GM21423 (cell line): ENCODE measurements around the gene ADGRB2.

ENCODE experiments used
- ATAC-seq: cut with Tn5 transposase; IDR thresholded peaks from one replicate; pipeline ENCODE4 v1.9.1; 2021; ENCODE audit warnings: mild to moderate bottlenecking, moderate library complexity; ENCODE audit not compliant: unreplicated experiment

ADGRB2 gene

DNA sequence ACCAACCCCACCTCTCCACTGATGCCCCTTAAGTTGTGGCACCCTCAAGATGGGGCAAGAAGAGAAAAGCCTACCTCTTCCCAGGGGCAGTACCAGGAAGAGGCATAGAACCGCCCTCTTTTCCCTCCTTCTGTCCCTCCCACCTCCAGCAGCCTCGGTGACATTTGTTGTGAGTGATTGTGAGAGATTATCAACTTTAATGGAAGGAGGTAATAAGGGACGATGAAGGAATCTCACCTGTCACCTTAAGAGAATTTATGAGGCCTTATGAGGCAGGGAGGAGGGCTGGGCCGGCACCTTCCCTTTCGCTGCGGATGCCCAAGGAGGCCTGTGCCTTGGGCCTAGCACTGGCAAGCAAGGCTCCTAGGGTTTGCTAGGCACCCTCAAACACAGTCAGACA lies 1.4 kb upstream of the ADGRB2 start:
- no peak for ATAC-seq

DNA sequence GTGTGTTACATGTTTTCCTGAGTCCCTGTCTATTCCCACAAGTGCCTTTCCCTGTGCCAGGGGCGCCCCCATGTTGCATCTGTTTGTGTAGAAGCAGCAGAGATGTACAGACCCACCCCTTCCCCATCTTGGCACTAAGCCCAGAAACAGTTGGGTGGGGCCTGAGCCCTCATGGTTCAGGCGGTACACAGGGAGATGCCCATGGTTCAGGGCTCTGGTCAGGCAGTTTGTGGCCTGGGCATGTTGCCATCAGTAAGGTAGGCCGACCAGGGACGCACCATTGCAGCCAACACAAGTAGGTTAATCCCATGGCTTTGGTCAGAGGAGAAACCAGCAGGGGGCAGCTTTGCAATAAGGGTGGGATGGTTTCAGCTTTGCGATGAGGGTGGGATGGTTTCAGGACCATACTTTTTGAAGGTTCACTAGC lies 914 bp upstream of the ADGRB2 start:
- ATAC-seq = no peak

DNA sequence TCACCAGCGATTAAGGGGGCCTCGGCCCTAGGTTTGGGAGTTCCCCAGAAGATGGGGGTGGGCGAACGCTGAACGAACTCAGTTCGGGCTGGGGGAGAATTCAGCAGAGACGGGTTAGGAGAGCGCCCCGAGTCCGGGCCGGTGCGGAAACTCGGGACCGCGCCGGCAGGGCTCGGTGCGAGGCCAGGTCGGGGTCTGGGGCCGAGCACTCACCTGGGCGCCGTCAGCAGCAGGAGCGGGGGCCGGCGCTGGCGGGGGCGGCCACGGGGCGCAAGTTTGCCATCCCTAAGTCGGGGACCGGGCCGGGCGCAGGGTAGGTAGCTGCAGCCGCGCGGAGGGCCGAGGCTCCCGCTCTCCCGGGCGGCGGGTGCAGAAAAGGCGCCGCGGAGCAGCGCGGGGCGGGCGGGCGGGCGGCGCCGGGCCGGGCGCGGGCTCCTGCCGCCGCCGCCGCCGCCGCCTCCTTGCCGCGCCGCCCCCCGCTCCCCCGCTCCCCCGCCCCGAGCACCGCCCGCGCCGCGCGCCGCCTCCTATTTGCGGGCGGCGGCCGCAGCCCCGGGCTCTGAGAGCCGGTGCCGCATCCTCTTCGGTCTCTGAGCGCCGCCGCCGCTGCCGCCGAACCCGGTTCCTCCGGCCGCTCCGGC lies 349 bp downstream of the ADGRB2 start:
- no peak for ATAC-seq

DNA sequence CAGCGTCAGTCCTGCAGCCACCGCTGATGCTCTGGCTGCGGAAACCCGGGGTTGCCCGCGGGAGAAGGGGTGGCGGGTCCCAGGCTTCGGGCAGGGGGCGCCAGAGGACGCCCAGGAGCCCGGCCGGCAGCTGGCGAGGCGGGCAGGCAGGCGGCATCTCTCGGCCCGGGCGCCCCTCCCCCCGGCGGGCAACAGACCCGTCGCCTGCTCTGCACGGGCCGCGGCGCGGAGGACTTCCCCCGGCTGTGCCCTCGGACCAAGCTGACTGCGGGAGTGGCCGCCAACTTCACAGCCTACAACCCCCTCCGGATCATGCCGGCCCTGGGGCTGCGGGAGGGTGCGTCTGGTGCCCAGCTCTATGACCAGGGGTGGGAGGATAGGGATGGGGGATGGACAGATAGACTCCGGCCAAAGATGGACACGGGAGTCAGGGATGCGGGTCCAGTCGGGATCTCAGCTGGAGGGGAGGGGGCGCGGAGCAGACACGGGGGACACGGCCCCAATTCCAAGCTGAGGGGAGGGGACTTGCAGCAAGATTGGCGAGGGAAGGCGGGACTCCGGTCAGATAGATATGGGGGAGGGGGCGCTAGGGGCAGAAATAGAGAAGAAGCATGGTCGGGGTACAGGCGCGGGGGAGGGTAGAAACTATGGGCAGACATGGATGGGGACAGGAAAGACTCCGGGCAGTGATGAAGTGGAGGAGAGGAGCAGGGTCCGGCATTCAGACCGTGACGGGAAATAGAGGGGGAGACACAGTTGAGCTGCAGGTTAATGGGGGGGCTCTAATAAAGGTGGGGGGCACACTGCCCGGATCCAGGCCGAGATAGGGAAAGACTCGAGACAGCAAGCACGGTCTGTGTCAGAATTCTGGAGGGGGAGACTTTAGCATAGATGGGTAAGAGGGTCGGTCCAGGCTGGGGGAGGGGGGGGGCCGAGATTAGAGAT lies 1.1 kb downstream of the ADGRB2 start:
- no peak for ATAC-seq

DNA sequence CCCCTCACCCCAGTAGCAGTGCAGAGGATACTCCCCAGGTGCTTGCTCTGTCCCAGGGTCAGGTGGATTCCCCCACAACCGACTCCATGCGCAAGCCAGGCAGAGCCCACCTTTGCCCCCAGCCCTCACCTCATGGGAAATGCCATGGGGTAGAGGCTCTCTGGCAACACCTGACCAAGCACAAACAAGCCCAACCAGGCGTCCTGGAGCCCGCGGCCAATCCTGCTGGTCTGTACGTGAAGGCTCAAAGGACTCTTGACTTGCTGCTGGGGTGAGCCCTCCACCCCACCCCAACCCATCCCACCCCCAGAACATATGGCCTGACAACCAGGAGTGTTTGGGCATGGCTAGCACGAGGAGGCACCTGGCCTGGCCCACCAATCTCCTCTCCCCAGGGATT lies 1.8 kb downstream of the ADGRB2 start:
- ATAC-seq = no peak

DNA sequence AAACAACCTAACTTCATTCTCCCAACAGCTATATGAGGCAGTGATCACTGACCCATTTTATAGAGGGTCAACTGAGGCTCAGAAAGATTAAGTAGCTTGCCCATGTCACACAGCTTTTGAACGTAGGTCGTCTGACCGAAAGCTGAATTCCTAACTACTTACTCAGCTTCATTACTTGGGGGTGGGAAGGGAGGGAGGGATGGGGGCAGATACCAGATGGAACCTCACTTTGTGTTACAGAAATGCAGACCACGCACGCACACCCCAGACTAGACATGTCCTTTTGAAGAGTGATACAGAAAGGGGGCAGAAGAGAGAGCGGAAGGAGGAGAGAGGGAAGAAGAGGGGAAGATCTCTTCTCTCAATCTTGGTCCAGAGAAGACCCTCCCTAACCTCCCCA lies 2.3 kb downstream of the ADGRB2 start:
- no peak for ATAC-seq

DNA sequence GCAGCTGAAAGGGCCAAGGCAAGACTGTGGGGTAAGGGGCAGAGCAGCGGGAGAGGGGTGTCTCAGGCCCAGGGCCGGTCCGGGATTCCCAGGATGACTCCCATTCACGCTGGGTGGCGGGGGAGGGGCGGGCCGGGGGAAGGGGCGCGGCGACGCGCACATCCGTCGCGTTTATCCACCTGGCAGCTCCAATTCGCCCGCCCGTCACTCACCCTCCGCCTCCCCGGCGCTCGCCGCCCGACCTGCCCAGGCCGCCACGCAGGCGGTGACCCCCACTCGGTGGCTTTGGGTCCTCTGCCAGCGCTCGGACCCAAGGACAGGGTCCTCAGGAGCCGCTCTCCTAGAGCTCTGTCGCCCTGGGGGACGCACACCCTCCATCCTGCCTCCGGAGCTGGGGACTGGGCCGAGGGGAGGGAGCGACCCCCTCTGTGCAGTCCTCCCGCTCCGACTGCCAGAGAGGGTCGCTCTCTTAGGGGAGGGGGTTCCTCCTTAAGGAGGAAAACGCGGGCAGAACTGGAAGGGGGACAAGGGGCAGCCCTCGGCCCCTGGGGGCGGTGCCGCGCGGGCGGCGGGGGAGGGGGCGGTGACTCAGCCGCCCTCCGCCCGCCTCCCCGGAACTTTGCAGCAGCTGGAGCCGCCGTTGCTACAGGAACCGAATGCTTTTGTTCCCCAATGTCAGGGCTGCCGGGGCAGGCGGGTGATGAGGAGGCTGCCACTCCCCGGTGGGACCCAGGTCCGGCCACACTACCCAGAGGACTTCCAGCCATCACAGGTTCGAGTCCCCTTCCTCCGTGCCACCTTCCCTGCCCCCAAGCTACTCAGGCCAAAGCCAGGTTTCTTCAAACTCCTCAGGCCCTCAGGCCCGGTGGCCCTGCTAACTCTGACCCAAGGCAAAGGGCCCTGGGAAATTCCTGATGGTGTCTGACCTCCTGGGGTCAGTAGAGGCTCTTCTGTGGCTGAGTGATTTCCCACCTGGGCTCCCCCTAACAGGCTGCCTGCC lies 3.4 kb downstream of the ADGRB2 start:
- ATAC-seq = no peak

DNA sequence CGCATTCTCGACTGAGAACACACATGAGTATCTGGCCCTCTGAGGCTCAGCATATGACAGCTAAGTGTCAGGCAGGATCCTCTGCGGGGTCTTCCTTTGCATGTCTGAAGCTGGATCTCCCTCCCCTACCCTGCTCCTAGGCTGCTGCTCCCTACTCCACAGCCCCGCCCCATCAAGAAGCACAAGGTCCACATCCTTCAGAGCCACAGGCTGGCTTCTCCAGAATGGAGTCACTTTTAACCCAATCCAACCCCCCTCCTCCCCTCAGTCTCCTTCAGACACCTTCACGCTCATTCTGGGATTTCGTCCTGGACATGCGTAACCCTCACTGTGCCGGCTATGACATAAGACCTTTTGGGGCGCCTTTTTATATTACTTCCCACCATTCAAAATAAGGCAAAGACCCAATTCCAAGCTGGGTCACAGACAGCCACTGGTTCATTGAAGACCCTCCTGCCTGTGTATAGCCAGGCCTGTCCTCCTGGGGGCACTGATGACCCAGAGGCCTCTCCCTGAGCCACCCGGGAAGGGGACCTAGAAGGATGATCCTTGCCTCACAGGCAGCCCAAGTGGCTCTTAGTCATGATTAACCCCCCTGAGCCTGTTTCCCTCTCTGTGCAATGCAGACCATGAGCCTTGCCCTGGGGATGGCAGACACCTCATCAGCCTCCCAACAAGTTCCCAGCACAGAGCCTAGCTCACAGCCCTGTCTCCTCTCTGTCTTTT lies 4.7 kb downstream of the ADGRB2 start:
- no peak for ATAC-seq

DNA sequence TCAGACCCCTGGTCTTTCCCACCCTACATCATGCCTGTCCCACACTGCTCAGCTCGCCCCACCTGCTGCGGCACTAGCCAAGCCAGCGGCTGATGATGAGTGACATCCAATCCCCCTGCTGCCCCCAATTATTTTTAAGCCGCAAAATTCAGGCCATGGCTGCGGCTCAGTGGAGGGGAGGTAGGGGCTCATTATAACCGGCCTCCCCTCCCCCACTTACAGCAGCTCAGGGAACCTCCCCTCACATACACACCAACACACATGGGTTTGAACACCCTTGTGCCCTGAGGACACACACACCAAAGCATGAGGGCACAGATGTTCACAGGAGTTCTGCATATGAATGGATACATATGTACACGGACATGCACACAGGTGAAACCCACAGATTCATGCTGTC lies 5.3 kb downstream of the ADGRB2 start:
- ATAC-seq = no peak

DNA sequence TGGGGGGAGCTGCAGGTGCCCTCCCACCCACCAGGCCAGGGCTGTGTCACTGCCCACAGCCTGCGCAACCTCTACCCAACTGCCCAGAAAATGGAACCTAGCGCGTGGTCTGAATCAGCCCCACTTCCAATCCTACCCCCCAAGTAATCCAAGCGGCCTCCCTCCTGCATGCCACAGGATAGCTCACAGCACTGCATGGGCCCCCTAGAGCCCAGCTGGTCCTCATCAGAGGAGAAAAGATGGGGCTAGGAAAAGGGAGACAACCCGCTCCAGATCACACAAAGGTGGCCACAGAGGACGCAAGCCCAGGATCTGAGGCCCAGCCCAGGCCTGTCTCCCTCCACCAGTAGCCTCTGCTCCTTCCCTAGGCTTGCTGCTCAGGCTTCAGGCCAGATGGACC lies 6.2 kb downstream of the ADGRB2 start:
- no peak for ATAC-seq

DNA sequence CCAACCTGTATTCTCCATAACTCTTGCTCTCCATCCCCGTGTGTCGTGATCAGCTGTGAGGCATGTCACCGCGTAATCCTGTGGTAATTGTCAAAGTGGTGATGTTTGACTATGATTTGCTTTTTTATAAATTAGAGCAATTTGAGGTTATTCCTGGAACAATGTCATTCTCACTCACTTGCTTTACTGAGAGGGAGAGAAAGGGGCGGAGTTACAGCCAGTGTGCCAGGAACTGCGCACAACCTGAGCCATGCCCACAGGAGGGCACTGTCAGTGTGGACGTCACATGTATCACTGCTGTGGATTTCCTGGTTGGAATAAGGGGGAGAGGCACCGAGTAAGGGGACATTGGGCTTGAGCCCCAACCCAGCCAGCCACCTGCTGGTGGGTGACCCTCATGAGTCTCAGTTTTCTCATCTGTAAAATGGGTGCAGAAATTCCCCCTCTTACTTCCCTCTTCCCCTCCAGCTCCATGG lies 6.9 kb downstream of the ADGRB2 start:
- ATAC-seq = no peak

DNA sequence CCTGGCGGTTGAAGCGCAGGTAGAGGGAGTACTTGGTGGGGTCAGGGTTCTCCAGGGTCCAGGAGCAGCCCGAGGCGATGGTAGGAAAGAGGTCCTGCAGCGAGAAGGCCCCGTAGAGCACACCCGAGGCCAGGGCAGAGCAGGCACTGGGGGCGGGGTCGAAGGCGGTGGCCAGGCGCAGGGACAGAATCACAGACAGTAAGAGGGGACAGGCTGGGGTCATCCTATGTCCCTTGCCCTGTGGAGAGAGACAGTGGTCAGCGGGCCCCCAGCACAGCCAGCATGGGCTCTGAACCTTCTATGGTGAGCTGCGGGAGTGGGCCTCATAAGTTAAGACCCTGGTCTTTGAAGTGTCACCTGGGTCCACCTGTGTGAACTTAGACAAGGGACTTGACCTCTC lies 7.6 kb downstream of the ADGRB2 start:
- ATAC-seq = no peak

DNA sequence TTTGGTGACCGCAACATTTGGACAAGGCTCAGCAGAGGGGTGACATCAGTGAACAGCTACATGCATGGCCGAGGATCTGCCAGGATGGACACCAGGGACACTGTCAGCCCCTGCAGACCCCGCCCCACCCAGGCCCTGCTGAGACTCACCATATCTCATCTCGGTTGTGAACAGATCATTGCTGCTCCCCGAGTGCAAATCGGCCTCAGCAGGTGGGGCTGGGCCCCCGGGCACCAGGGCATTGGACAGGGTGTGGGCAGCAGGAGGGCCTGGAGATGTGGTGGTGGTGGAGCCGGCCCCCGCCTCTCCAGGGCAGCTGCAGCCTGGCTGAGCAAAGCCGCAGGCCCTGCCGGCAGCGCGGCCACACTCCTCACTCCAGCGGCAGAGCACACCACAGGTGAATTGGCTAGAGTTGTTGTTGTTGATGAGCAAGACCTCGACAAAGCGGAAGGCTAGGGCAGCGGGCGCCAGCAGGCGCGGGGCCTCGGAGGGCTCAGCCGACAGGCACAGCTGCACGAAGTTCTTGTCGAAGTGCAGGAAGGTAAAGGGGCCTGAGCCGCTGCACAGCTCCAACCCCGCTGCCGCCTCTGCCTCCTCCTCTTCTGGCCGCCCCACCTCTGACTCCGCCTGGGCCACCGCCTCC lies 8.2 kb downstream of the ADGRB2 start:
- ATAC-seq = no peak

DNA sequence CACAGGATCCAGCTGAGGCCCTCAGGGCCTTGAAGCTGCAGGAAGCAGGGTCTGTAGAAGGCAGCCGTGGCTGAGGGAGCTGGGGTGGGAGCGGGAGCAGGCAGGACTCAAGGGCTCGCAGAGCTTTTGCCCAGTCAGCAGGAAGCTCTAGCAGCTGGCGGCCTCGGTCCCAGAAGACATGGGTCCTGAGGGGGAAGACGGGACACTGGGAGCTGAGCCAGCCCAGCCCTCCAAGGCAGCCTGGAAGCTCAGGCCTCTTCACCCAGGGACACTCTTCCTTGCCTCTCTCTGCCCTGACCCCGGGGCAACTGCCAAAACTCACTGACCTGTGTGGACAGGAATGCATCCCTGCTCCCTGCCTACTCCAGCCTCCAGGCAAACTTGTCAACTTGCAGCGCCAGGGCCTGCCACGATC lies 8.9 kb downstream of the ADGRB2 start:
- ATAC-seq = no peak

DNA sequence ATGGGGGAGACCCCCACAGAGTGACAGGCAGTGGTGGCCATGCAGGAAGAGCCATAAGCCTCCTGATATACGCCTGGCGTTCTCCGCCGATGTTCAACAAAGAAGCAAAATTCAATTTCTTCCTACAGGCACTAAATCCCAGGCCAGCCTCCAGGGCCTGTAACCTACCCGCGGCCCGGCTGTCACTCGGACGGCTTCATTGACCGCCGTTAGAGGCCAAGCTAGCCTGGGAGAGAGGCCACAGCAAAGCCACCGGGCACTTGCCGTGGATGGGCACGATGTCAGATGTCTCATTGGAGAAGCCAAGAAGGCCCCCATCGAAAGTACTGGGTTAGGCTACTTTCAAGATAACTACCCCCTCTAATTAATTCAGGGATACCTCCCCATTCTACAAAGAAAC lies 9.7 kb downstream of the ADGRB2 start:
- no peak for ATAC-seq

DNA sequence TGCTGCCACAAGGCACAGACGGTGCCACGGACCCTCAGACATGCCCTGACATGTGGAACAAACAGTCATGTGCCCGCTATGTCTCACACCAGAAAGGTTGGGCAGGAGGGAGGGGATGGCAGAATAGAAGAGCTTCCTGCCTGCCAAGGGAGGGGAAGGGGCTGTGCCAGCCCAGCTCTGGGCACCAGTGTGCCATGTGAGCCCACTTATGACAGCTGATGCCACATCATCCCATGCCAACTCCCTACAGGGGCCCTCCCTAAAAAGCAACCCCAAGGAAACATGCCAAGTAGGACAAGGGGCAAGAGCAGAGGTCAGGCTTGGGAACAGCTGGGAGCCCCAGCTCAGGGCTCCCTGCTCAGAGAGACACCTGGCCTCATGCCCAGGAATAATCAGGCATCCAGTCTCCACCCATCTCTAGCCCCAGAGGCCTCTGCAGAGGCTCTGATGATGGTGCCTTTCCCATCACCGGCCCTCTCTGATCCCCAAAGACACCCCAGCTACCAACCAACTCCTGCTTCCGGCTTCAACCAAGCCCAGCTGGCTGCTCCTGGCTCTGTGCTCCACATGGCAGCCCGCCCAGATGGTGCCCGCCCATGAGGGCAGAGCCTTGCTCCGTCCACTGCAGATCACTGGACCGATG lies 10.3 kb downstream of the ADGRB2 start:
- no peak for ATAC-seq

DNA sequence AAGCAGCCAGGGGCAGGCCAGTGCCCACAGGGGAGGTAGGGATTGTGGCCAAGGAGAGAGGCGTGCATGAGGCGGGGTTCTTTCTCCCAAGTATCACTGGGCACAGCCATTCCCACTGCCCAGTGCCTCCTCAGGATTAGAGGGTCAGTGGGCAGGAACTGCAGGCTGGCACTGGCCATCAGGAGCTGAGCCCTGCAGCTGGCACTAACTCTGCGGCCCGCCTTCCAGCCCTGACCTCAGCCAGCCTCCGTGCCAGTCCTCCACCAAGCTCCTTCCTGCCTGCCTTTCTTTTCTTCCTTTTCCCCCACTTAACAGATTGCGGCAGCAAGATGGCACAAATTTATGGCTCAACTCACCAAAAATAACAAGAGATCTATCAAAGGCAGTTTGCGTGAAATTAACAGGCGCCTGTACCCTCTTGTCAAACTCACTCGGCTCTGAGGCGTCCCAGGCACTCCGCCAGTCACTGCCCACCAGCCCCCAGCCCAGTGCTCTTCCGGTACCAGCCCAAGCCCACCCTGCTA lies 11.1 kb downstream of the ADGRB2 start:
- ATAC-seq = no peak

DNA sequence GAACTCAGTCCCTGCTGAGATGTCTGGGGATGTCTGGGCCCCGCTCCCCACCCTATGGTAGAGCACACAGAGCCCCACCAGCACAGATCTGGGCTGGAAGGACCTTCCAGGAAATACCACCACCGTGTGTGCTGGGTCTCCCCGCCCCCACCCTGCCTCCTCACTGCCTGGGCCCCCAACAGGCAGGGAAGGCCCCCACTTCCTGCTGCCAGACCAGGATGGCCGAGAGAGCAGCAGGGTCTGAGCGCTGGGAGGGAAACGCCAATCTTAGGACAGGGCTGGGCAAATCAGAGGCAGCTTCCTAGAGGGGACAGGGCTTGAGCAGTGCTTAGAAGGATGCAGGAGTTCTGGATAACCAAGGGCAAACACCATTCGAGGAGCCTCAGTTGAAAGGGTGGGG lies 11.9 kb downstream of the ADGRB2 start:
- ATAC-seq = no peak

DNA sequence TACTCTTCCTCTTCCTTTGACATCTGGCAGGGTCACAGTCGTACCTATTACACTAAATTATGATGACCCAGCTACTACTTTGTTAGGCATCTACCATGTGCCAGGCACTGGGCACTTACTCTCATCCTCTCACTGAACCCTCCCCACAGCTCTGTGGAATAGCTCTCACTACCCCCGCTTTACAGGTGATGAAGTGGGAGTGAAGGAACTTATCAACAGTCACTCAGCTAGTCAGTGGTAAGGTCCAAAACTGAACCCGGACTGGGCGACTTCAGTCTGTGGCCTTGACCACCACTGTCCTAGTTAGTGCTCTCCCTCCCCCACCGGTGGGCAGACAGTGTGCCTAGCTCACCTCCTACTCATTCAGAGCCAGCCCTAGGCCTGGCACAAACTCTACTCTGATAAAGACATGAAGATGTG lies 12.3 kb downstream of the ADGRB2 start:
- no peak for ATAC-seq
